HEK293 (cell line): ENCODE data around the gene TMOD4.

Experiments
- GLIS2 ChIP-seq: fragments of 450-650 bp; formaldehyde crosslinking; IDR thresholded peaks from 2 replicates; pipeline ENCODE4 v1.5.1; 2016; ENCODE audit warnings: missing biosample characterization, missing genetic modification characterization
- HIC1 ChIP-seq: fragments of 450-650 bp; formaldehyde crosslinking; IDR thresholded peaks from 2 replicates; pipeline ENCODE4 v1.5.1; 2016; ENCODE audit warnings: missing biosample characterization, missing genetic modification characterization
- OSR2 ChIP-seq: fragments of 450-650 bp; formaldehyde crosslinking; IDR thresholded peaks from 2 replicates; pipeline ENCODE4 v1.5.1; 2016; ENCODE audit warnings: missing biosample characterization, missing genetic modification characterization
- SP2 ChIP-seq: fragments of 450-650 bp; formaldehyde crosslinking; IDR thresholded peaks from 2 replicates; pipeline ENCODE4 v1.5.1; 2016; ENCODE audit warnings: missing biosample characterization, missing genetic modification characterization
- TCF7L2 ChIP-seq: IDR thresholded peaks from 2 replicates; pipeline ENCODE4 v1.6.1; 2011; ENCODE audit warnings: low read depth, mild to moderate bottlenecking, inconsistent platforms, low read length, moderate library complexity, borderline replicate concordance
- TRIM28 ChIP-seq: IDR thresholded peaks from 2 replicates; pipeline ENCODE4 v1.6.1; 2011; ENCODE audit warnings: low read length, control low read depth, borderline replicate concordance
- YY1 ChIP-seq: fragments of 450-650 bp; formaldehyde crosslinking; IDR thresholded peaks from 2 replicates; pipeline ENCODE4 v1.5.1; 2018; ENCODE audit warnings: missing biosample characterization, missing genetic modification characterization
- ZBTB17 ChIP-seq: fragments of 450-650 bp; formaldehyde crosslinking; IDR thresholded peaks from 2 replicates; pipeline ENCODE4 v1.5.1; 2016; ENCODE audit warnings: missing biosample characterization, missing genetic modification characterization
- ZBTB21 ChIP-seq: fragments of 450-650 bp; formaldehyde crosslinking; IDR thresholded peaks from 2 replicates; pipeline ENCODE4 v1.5.1; 2017; ENCODE audit warnings: missing biosample characterization, missing genetic modification characterization
- ZBTB7A ChIP-seq: fragments of 450-650 bp; formaldehyde crosslinking; IDR thresholded peaks from 2 replicates; pipeline ENCODE4 v1.5.1; 2016; ENCODE audit warnings: low read depth, missing biosample characterization, missing genetic modification characterization
- ZEB2 ChIP-seq: fragments of 450-650 bp; formaldehyde crosslinking; IDR thresholded peaks from 2 replicates; pipeline ENCODE4 v1.5.1; 2016; ENCODE audit warnings: missing biosample characterization, missing genetic modification characterization
- ZFHX2 ChIP-seq: fragments of 450-650 bp; formaldehyde crosslinking; conservative IDR thresholded peaks from 2 replicates; pipeline ENCODE4 v1.5.1; 2016; ENCODE audit warnings: missing biosample characterization, missing genetic modification characterization
- ZFP37 ChIP-seq: fragments of 450-650 bp; formaldehyde crosslinking; IDR thresholded peaks from 2 replicates; pipeline ENCODE4 v1.5.1; 2016; ENCODE audit warnings: missing biosample characterization, missing genetic modification characterization
- ZFP69B ChIP-seq: fragments of 450-650 bp; formaldehyde crosslinking; IDR thresholded peaks from 2 replicates; pipeline ENCODE4 v1.5.1; 2016; ENCODE audit warnings: missing biosample characterization, missing genetic modification characterization
- ZNF121 ChIP-seq: fragments of 450-650 bp; formaldehyde crosslinking; IDR thresholded peaks from 2 replicates; pipeline ENCODE4 v1.5.1; 2016; ENCODE audit warnings: missing biosample characterization, missing genetic modification characterization
- ZNF140 ChIP-seq: fragments of 450-650 bp; formaldehyde crosslinking; IDR thresholded peaks from 2 replicates; pipeline ENCODE4 v1.5.1; 2016; ENCODE audit warnings: missing biosample characterization, missing genetic modification characterization
- ZNF211 ChIP-seq: fragments of 450-650 bp; formaldehyde crosslinking; IDR thresholded peaks from 2 replicates; pipeline ENCODE4 v1.5.1; 2016; ENCODE audit warnings: low read depth, missing biosample characterization, missing genetic modification characterization
- ZNF266 ChIP-seq: fragments of 450-650 bp; formaldehyde crosslinking; IDR thresholded peaks from 2 replicates; pipeline ENCODE4 v1.5.1; 2016; ENCODE audit warnings: missing biosample characterization, missing genetic modification characterization, low read depth
- ZNF302 ChIP-seq: fragments of 450-650 bp; formaldehyde crosslinking; IDR thresholded peaks from 2 replicates; pipeline ENCODE4 v1.5.1; 2016; ENCODE audit warnings: missing biosample characterization, missing genetic modification characterization, low read depth
- ZNF335 ChIP-seq: fragments of 450-650 bp; formaldehyde crosslinking; conservative IDR thresholded peaks from 2 replicates; pipeline ENCODE4 v1.5.1; 2016; ENCODE audit warnings: missing biosample characterization, missing genetic modification characterization
- ZNF473 ChIP-seq: fragments of 450-650 bp; formaldehyde crosslinking; IDR thresholded peaks from 2 replicates; pipeline ENCODE4 v1.5.1; 2017; ENCODE audit warnings: missing biosample characterization, missing genetic modification characterization
- ZNF585B ChIP-seq: fragments of 450-650 bp; formaldehyde crosslinking; IDR thresholded peaks from 2 replicates; pipeline ENCODE4 v1.5.1; 2016; ENCODE audit warnings: missing biosample characterization, missing genetic modification characterization
- ZNF596 ChIP-seq: fragments of 450-650 bp; IDR thresholded peaks from 2 replicates; pipeline ENCODE4 v1.5.0; 2018; ENCODE audit warnings: missing biosample characterization, mild to moderate bottlenecking, missing genetic modification characterization, moderate library complexity
- ZNF791 ChIP-seq: fragments of 450-650 bp; formaldehyde crosslinking; IDR thresholded peaks from 2 replicates; pipeline ENCODE4 v1.5.1; 2016; ENCODE audit warnings: missing biosample characterization, missing genetic modification characterization
- ZNF830 ChIP-seq: fragments of 450-650 bp; IDR thresholded peaks from 2 replicates; pipeline ENCODE4 v1.5.0; 2018; ENCODE audit warnings: missing biosample characterization, missing genetic modification characterization, low read depth, mild to moderate bottlenecking, moderate library complexity
- TF ChIP-seq, protein P1 (sequence below): fragments of 450-650 bp; formaldehyde crosslinking; IDR thresholded peaks from 2 replicates; pipeline ENCODE4 v1.5.1; 2017; ENCODE audit warnings: missing biosample characterization, mild to moderate bottlenecking, missing genetic modification characterization, moderate library complexity
- TF ChIP-seq, protein P2 (sequence below): fragments of 450-650 bp; formaldehyde crosslinking; conservative IDR thresholded peaks from 2 replicates; pipeline ENCODE4 v1.5.1; 2016; ENCODE audit warnings: low read depth, missing biosample characterization, missing genetic modification characterization
- TF ChIP-seq, protein P3 (sequence below): fragments of 450-650 bp; formaldehyde crosslinking; conservative IDR thresholded peaks from 2 replicates; pipeline ENCODE4 v1.5.1; 2016; ENCODE audit warnings: low read depth, missing biosample characterization, missing genetic modification characterization

The TMOD4 gene

GRCh38 chr1:151198254-151199127, 22.7 kb upstream of the TMOD4 start, which contains the start of gene PIP5K1A (continued):
- peak; percentile 35; the same call in 1 of the 2 replicates for TF ChIP-seq TRIM28
- TF ChIP-seq, protein P1, sequence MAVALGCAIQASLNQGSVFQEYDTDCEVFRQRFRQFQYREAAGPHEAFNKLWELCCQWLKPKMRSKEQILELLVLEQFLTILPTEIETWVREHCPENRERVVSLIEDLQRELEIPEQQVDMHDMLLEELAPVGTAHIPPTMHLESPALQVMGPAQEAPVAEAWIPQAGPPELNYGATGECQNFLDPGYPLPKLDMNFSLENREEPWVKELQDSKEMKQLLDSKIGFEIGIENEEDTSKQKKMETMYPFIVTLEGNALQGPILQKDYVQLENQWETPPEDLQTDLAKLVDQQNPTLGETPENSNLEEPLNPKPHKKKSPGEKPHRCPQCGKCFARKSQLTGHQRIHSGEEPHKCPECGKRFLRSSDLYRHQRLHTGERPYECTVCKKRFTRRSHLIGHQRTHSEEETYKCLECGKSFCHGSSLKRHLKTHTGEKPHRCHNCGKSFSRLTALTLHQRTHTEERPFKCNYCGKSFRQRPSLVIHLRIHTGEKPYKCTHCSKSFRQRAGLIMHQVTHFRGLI (tag by site-specific recombination) = peak; percentile 87
- no peak for TF ChIP-seq ZNF585B (tag by site-specific recombination)
- TF ChIP-seq SP2 = peak; percentile 84
- TF ChIP-seq ZNF791 = no peak
- TF ChIP-seq ZBTB21 (tag by site-specific recombination) = no peak
- TF ChIP-seq ZNF121 (tag by site-specific recombination) = no peak
- no peak for TF ChIP-seq ZNF830 (tag by site-specific recombination)
- TF ChIP-seq ZFP37 (tag by site-specific recombination) = no peak
- TF ChIP-seq ZBTB7A (tag by site-specific recombination) = peak; percentile 13; the same call in 1 of the 2 replicates
- TF ChIP-seq, protein P2, sequence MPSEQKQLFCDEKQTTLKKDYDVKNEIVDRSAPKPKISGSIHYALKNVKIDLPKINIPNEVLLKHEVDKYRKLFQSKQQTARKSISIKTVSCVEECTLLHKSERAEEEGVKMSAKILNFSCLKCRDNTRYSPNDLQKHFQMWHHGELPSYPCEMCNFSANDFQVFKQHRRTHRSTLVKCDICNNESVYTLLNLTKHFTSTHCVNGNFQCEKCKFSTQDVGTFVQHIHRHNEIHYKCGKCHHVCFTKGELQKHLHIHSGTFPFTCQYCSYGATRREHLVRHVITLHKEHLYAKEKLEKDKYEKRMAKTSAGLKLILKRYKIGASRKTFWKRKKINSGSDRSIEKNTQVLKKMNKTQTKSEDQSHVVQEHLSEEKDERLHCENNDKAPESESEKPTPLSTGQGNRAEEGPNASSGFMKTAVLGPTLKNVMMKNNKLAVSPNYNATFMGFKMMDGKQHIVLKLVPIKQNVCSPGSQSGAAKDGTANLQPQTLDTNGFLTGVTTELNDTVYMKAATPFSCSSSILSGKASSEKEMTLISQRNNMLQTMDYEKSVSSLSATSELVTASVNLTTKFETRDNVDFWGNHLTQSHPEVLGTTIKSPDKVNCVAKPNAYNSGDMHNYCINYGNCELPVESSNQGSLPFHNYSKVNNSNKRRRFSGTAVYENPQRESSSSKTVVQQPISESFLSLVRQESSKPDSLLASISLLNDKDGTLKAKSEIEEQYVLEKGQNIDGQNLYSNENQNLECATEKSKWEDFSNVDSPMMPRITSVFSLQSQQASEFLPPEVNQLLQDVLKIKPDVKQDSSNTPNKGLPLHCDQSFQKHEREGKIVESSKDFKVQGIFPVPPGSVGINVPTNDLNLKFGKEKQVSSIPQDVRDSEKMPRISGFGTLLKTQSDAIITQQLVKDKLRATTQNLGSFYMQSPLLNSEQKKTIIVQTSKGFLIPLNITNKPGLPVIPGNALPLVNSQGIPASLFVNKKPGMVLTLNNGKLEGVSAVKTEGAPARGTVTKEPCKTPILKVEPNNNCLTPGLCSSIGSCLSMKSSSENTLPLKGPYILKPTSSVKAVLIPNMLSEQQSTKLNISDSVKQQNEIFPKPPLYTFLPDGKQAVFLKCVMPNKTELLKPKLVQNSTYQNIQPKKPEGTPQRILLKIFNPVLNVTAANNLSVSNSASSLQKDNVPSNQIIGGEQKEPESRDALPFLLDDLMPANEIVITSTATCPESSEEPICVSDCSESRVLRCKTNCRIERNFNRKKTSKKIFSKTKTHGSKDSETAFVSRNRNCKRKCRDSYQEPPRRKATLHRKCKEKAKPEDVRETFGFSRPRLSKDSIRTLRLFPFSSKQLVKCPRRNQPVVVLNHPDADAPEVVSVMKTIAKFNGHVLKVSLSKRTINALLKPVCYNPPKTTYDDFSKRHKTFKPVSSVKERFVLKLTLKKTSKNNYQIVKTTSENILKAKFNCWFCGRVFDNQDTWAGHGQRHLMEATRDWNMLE (tag by site-specific recombination) = no peak
- no peak for TF ChIP-seq OSR2
- no peak for TF ChIP-seq ZNF211 (tag by site-specific recombination)
- no peak; the same call in 1 of the 2 replicates for TF ChIP-seq GLIS2 (tag by site-specific recombination)
- TF ChIP-seq ZNF473 (tag by site-specific recombination) = no peak
- no peak for TF ChIP-seq ZNF266
- no peak for TF ChIP-seq ZNF140 (tag by site-specific recombination)
- TF ChIP-seq HIC1 (tag by site-specific recombination) = no peak
- TF ChIP-seq TCF7L2 = peak; percentile 84; the same call in 1 of the 2 replicates
- no peak for TF ChIP-seq ZFHX2 (tag by site-specific recombination)
- TF ChIP-seq, protein P3, sequence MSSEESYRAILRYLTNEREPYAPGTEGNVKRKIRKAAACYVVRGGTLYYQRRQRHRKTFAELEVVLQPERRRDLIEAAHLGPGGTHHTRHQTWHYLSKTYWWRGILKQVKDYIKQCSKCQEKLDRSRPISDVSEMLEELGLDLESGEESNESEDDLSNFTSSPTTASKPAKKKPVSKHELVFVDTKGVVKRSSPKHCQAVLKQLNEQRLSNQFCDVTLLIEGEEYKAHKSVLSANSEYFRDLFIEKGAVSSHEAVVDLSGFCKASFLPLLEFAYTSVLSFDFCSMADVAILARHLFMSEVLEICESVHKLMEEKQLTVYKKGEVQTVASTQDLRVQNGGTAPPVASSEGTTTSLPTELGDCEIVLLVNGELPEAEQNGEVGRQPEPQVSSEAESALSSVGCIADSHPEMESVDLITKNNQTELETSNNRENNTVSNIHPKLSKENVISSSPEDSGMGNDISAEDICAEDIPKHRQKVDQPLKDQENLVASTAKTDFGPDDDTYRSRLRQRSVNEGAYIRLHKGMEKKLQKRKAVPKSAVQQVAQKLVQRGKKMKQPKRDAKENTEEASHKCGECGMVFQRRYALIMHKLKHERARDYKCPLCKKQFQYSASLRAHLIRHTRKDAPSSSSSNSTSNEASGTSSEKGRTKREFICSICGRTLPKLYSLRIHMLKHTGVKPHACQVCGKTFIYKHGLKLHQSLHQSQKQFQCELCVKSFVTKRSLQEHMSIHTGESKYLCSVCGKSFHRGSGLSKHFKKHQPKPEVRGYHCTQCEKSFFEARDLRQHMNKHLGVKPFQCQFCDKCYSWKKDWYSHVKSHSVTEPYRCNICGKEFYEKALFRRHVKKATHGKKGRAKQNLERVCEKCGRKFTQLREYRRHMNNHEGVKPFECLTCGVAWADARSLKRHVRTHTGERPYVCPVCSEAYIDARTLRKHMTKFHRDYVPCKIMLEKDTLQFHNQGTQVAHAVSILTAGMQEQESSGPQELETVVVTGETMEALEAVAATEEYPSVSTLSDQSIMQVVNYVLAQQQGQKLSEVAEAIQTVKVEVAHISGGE (tag by site-specific recombination) = 0 out of 2 replicates have a peak, but pooled peaks have one; percentile 12
- TF ChIP-seq ZEB2 (tag by site-specific recombination) = peak; percentile 59; the same call in 1 of the 2 replicates
- peak; percentile 83 for TF ChIP-seq ZFP69B
- no peak for TF ChIP-seq ZNF302 (tag by site-specific recombination)
- peak; percentile 86 for TF ChIP-seq YY1 (tag by site-specific recombination)
- TF ChIP-seq ZBTB17 (tag by site-specific recombination) = peak; percentile 88
- no peak for TF ChIP-seq ZNF596 (tag by site-specific recombination)
- TF ChIP-seq ZNF335 (tag by site-specific recombination) = peak; percentile 78
